Caco-2 (cell line): ENCODE measurements around the gene GP1BB. TPM values are rescaled to one million over a fixed set of nuclear protein-coding genes. Genes with fewer than 3 reads are reported as not detected.

Experiments used
- BruUV-seq: library from RNA; stranded (reverse); fragments of 400-500 nt; replicated peaks from 2 replicates; lab custom pipeline; 2021; lab: Mats Ljungman, UMichigan
- CTCF ChIA-PET: fragments of 300-600 bp; sonication (Branson Sonifier 250); formaldehyde crosslinking; loops from one replicate; lab custom pipeline; 2022; ENCODE audit warnings: antibody characterized with exemption; lab: Charles Lee
- POLR2A ChIA-PET: fragments of 300-600 bp; sonication (Branson Sonifier 250); formaldehyde crosslinking; loops from one replicate; lab custom pipeline; 2022; ENCODE audit warnings: antibody characterized with exemption; lab: Charles Lee
- DNase-seq, 2 experiments: peaks; one replicate each; pipeline versions ENCODE4 v3.0.0 to v3.0.0-alpha.2; 2020 to 2022
- H3K27me3 ChIP-seq: replicated peaks from 2 replicates; pipeline ENCODE4 v1.6.0; 2011; ENCODE audit warnings: low read length; ENCODE audit not compliant: control insufficient read depth, insufficient read depth
- H3K36me3 ChIP-seq: 2 replicates; pipeline ENCODE4 v1.5.1; 2011; ENCODE audit warnings: low read length; ENCODE audit not compliant: control insufficient read depth, insufficient read depth
- H3K4me1 ChIP-seq: fragments of 250-450 bp; sonication (Bioruptor Pico); 2 replicates; pipeline ENCODE4 v1.5.1; 2020; ENCODE audit warnings: mild to moderate bottlenecking
- H3K4me3 ChIP-seq: 2 replicates; pipeline ENCODE4 v1.5.1; 2011; ENCODE audit warnings: low read depth, mild to moderate bottlenecking, control low read depth, low read length
- H3K9me3 ChIP-seq: fragments of 250-450 bp; sonication (Bioruptor Pico); 2 replicates; pipeline ENCODE4 v1.5.1; 2020; ENCODE audit warnings: mild to moderate bottlenecking, moderate library complexity
- H3K27ac Mint-ChIP-seq: one replicate; pipeline ENCODE4 v1.8.0; 2022; ENCODE audit warnings: mixed read lengths; ENCODE audit not compliant: unreplicated experiment
- H3K27me3 Mint-ChIP-seq: one replicate; pipeline ENCODE4 v1.8.0; 2022; ENCODE audit warnings: mixed read lengths; ENCODE audit not compliant: insufficient read depth, unreplicated experiment
- H3K36me3 Mint-ChIP-seq: one replicate; pipeline ENCODE4 v1.8.0; 2022; ENCODE audit warnings: mild to moderate bottlenecking, mixed read lengths; ENCODE audit not compliant: insufficient read depth, unreplicated experiment
- H3K4me1 Mint-ChIP-seq: one replicate; pipeline ENCODE4 v1.8.0; 2022; ENCODE audit warnings: low read depth, mixed read lengths; ENCODE audit not compliant: unreplicated experiment
- H3K4me3 Mint-ChIP-seq: one replicate; pipeline ENCODE4 v1.8.0; 2022; ENCODE audit warnings: mild to moderate bottlenecking, moderate library complexity, mixed read lengths; ENCODE audit not compliant: unreplicated experiment
- H3K9me3 Mint-ChIP-seq: one replicate; pipeline ENCODE4 v1.8.0; 2022; ENCODE audit warnings: mixed read lengths; ENCODE audit not compliant: unreplicated experiment
- intact Hi-C: fragments of 100-400 bp; cut with micrococcal nuclease; formaldehyde crosslinking; loops from one replicate; pipeline ENCODE4 v1.10.0; 2022; ENCODE audit not compliant: unreplicated experiment
- total RNA-seq: library from RNA; stranded (reverse); gene quantifications from 2 replicates; pipeline ENCODE4 v1.2.3, GENCODE V29; 2022
- TF ChIP-seq, protein P1 (sequence below), 2 experiments: fragments of 200-600 bp in 1 of 2; IDR thresholded peaks; 1 replicate in 1 of 2; 2 replicates in 1 of 2; pipeline versions ENCODE4 v1.5.1 to v1.8.0; 2011 to 2022; ENCODE audit warnings: antibody characterized with exemption in 1 of 2, control low read depth in 1 of 2, inconsistent platforms in 1 of 2, low read depth in 1 of 2, low read length in 1 of 2, mild to moderate bottlenecking in 1 of 2, moderate library complexity in 1 of 2; ENCODE audit not compliant: insufficient read depth in 1 of 2, severe bottlenecking in 1 of 2, unreplicated experiment in 1 of 2

Gene GP1BB
- total RNA-seq, 1 experiment from 2014 or later: 1.0 TPM

DNA sequence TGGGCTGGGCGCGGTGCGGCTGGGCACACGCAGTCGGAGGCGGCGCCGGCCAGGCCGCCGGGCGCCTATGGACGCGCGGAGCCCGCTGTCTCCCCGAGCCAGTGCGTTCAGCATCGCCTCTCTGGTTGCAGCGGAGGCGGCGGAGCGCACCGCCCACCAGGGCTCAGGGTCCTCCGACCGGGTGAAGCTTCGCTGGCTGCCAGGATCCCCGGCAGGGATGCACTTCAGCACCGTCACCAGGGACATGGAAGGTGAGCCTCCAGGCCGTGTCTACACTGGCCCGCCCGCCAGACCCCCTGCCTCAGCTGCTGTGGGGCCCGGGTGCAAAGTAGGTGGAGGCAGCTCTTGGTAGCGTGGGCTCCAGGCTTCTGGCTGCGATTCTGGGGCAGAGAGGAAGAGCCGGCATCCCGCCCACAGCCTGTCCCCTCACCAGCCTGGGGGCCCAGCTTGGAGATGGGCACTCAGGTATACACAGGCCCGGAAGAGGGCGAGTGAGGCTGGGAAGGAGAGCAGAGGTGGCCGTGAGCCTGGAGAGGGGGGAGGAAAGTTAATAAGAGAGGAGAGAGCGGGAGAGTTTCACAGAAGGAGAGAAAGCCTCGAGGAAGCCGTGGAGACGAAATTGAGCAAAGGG is 36.2 kb downstream of the GP1BB start:
- H3K4me3 ChIP-seq: no peak overlapping the region
- CTCF ChIA-PET: no interaction called here

GRCh38 chr22:19760058-19760950 is 37.0 kb downstream of the GP1BB start, which contains the start of gene TBX1:
TSS of gene TBX1 (plus strand) at chr22:19760778. CDS start at chr22:19760844, 66 bp downstream.
- Histone ChIP-seq H3K4me1 (peaks cover 16% of the 10 kb centered on the region), H3K27me3 (no peaks in the 10 kb centered on the region), H3K9me3 (no peaks in the 10 kb centered on the region), H3K4me3 (peak within 1 kb of the TSS; percentile 32), H3K36me3 (no peaks in the 10 kb centered on the region)
- ChIA-PET POLR2A (no interaction called here), CTCF (interaction anchor here (1.8 kb wide), 1 partner anchor 30 kb away, joined by 4 read pairs; no protein-coding TSS in a partner anchor)
- intact Hi-C loops: no loop called here
- no TSS peak for BruUV-seq
- TF ChIP-seq, protein P1, sequence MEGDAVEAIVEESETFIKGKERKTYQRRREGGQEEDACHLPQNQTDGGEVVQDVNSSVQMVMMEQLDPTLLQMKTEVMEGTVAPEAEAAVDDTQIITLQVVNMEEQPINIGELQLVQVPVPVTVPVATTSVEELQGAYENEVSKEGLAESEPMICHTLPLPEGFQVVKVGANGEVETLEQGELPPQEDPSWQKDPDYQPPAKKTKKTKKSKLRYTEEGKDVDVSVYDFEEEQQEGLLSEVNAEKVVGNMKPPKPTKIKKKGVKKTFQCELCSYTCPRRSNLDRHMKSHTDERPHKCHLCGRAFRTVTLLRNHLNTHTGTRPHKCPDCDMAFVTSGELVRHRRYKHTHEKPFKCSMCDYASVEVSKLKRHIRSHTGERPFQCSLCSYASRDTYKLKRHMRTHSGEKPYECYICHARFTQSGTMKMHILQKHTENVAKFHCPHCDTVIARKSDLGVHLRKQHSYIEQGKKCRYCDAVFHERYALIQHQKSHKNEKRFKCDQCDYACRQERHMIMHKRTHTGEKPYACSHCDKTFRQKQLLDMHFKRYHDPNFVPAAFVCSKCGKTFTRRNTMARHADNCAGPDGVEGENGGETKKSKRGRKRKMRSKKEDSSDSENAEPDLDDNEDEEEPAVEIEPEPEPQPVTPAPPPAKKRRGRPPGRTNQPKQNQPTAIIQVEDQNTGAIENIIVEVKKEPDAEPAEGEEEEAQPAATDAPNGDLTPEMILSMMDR (IDR thresholded peaks at IDR 0.05; ENCODE audit: insufficient read depth in 1 of 2, low read depth in 1 of 2, low read length in 1 of 2, severe bottlenecking in 1 of 2, unreplicated experiment in 1 of 2): no peak
- peak within 1 kb of the TSS; percentile 12 for H3K27ac Mint-ChIP-seq
- no peaks in the 10 kb centered on the region for H3K36me3 Mint-ChIP-seq
- peak within 1 kb of the TSS; percentile 84 for H3K4me3 Mint-ChIP-seq
- no peaks in the 10 kb centered on the region for H3K9me3 Mint-ChIP-seq
- H3K27me3 Mint-ChIP-seq: peaks cover 7% of the 10 kb centered on the region
- peaks cover 17% of the 10 kb centered on the region for H3K4me1 Mint-ChIP-seq
- DNase-seq: no peak

More for the DNA sequence above, 36.2 kb downstream of the GP1BB start:
- DNase-seq: no peak
- Mint-ChIP-seq H3K4me3 (peak overlapping the region; percentile 84), H3K27me3 (peaks cover 7% of the 10 kb centered on the region), H3K9me3 (no peaks in the 10 kb centered on the region), H3K4me1 (peaks cover 17% of the 10 kb centered on the region), H3K27ac (peak overlapping the region; percentile 12), H3K36me3 (no peaks in the 10 kb centered on the region)
- TF ChIP-seq, protein P1 (IDR thresholded peaks at IDR 0.05; ENCODE audit: insufficient read depth in 1 of 2, low read depth in 1 of 2, low read length in 1 of 2, severe bottlenecking in 1 of 2, unreplicated experiment in 1 of 2): no peak
- H3K9me3 ChIP-seq: no peaks in the 10 kb centered on the region
- no TSS peak for BruUV-seq
- intact Hi-C loops: no loop called here
- H3K36me3 ChIP-seq: no peaks in the 10 kb centered on the region
- H3K27me3 ChIP-seq: no peaks in the 10 kb centered on the region; the same call in 1 of the 2 replicates
- H3K4me1 ChIP-seq: peaks cover 16% of the 10 kb centered on the region
- POLR2A ChIA-PET: no interaction called here

- Mint-ChIP-seq H3K36me3 (no peaks in the 10 kb centered on the region), H3K27me3 (peaks cover 7% of the 10 kb centered on the region), H3K9me3 (no peaks in the 10 kb centered on the region), H3K27ac (no peak overlapping the region), H3K4me3 (peak overlapping the region; percentile 66), H3K4me1 (peaks cover 17% of the 10 kb centered on the region)
- no TSS peak for BruUV-seq
- H3K4me1 ChIP-seq: peaks cover 11% of the 10 kb centered on the region
- no peaks in the 10 kb centered on the region for H3K36me3 ChIP-seq
- intact Hi-C loops: no loop called here
- CTCF ChIA-PET: interaction anchor here (0.6 to 1.8 kb wide), 4 partner anchors 7 to 40 kb away, joined by 3 to 8 read pairs (median 4); no protein-coding TSS in a partner anchor
- peak overlapping the region; percentile 32 for H3K4me3 ChIP-seq
- POLR2A ChIA-PET: no interaction called here
- H3K9me3 ChIP-seq: no peaks in the 10 kb centered on the region
- DNase-seq: no peak
- TF ChIP-seq, protein P1 (IDR thresholded peaks at IDR 0.05; ENCODE audit: insufficient read depth in 1 of 2, low read depth in 1 of 2, low read length in 1 of 2, severe bottlenecking in 1 of 2, unreplicated experiment in 1 of 2): no peak
- H3K27me3 ChIP-seq: no peaks in the 10 kb centered on the region
These were observed 37.8 kb downstream of the GP1BB start for GRCh38 chr22:19760951-19761724.
